K562 (cell line): ENCODE data around the gene DUSP9. TPM values are rescaled to one million over a fixed set of nuclear protein-coding genes. Genes with fewer than 3 reads are reported as not detected.

Experiments
- ATAC-seq: fragments of 200-7000 bp; cut with Tn5 transposase; 3 replicates; pipeline ENCODE4 v1.9.1; 2020; ENCODE audit warnings: moderate library complexity
- BruUV-seq: library from RNA; stranded (reverse); fragments of 400-500 nt; replicated peaks from 2 replicates; lab custom pipeline; 2021; lab: Mats Ljungman, UMichigan
- CTCF ChIA-PET: fragments of 300-600 bp; formaldehyde crosslinking; extraction: SDS; loops from one replicate; lab custom pipeline; 2021; ENCODE audit warnings: low intra/inter-chr PET ratio; lab: Yijun Ruan, JAX
- POLR2A ChIA-PET: fragments of 300-600, 350-650 bp; sonication (Branson Sonifier 250); formaldehyde crosslinking; extraction: SDS; loops from one replicate; lab custom pipeline; 2021; ENCODE audit warnings: antibody characterized with exemption, inconsistent platforms; lab: Yijun Ruan, JAX
- DNase-seq, 4 experiments: peaks; one replicate each; pipeline versions ENCODE4 v3.0.0 to v3.0.0-alpha.2; 2011 to 2018; ENCODE audit warnings: low spot score in 3 of 4, mixed read lengths in 3 of 4; ENCODE audit errors: extremely low read depth in 1 of 4
- FAIRE-seq: peaks from 2 replicates; lab custom pipeline; 2011; peaks lifted over from hg19 to GRCh38; lab: Jason Lieb, UNC
- H2AFZ ChIP-seq: 2 replicates; pipeline ENCODE4 v1.6.0; 2011; ENCODE audit warnings: low read depth, low read length, control low read depth, inconsistent platforms
- H3K27ac ChIP-seq: fragments of 200-600 bp; 3 replicates; pipeline ENCODE4 v1.8.0; 2011; ENCODE audit warnings: low read depth, mild to moderate bottlenecking, control low read depth, inconsistent platforms, low read length, moderate library complexity, mixed read lengths; ENCODE audit errors: extremely low read depth
- H3K27me3 ChIP-seq, 2 experiments: fragments of 300-600 bp in 1 of 2; 2 replicates in 1 of 2; 3 replicates in 1 of 2; pipeline versions ENCODE4 v1.6.0 to v1.8.0; 2011; ENCODE audit warnings: inconsistent platforms in 2 of 2, low read length in 2 of 2, mild to moderate bottlenecking in 1 of 2, mixed read lengths in 1 of 2, moderate library complexity in 1 of 2; ENCODE audit not compliant: control insufficient read depth in 2 of 2, insufficient read depth in 2 of 2
- H3K36me3 ChIP-seq: fragments of 300-600 bp; 3 replicates; pipeline ENCODE4 v1.8.0; 2011; ENCODE audit warnings: mild to moderate bottlenecking, low read length, inconsistent platforms; ENCODE audit not compliant: control insufficient read depth, insufficient read depth
- H3K4me1 ChIP-seq, 2 experiments: fragments of 200-600 bp in 1 of 2; replicated peaks in 1 of 2; 2 replicates in 1 of 2; 3 replicates in 1 of 2; pipeline versions ENCODE4 v1.5.1 to v1.8.0; 2011; ENCODE audit warnings: inconsistent platforms in 2 of 2, low read length in 2 of 2, mild to moderate bottlenecking in 1 of 2, mixed read lengths in 1 of 2, moderate library complexity in 1 of 2; ENCODE audit not compliant: control insufficient read depth in 2 of 2, insufficient read depth in 2 of 2
- H3K4me2 ChIP-seq: 2 replicates; pipeline ENCODE4 v1.6.1; 2011; ENCODE audit warnings: low read length, control low read depth, inconsistent platforms, mixed read lengths; ENCODE audit not compliant: insufficient read depth
- H3K4me3 ChIP-seq: fragments of 200-600 bp; sonication (generic), shearing (Covaris generic); 2 replicates; pipeline ENCODE4 v1.5.1; 2016; ENCODE audit warnings: control low read depth, inconsistent platforms
- H3K79me2 ChIP-seq: fragments of 200-600 bp; 3 replicates; pipeline ENCODE4 v1.8.0; 2011; ENCODE audit warnings: low read length, inconsistent platforms; ENCODE audit not compliant: control insufficient read depth, insufficient read depth
- H3K9ac ChIP-seq, 2 experiments: 2 replicates each; pipeline versions ENCODE4 v1.6.0 to v1.6.1; 2011; ENCODE audit warnings: low read depth in 2 of 2, low read length in 2 of 2, control low read depth in 1 of 2, inconsistent platforms in 1 of 2, mild to moderate bottlenecking in 1 of 2, mixed read lengths in 1 of 2; ENCODE audit not compliant: insufficient read depth in 1 of 2
- H3K9me1 ChIP-seq: one replicate; pipeline ENCODE4 v1.6.0; 2011; ENCODE audit warnings: inconsistent platforms, mild to moderate bottlenecking, low read length, moderate library complexity; ENCODE audit not compliant: control insufficient read depth, insufficient read depth
- H3K9me3 ChIP-seq: replicated peaks from 2 replicates; pipeline ENCODE4 v1.5.1; 2011; ENCODE audit warnings: low read depth, low read length, inconsistent platforms; ENCODE audit not compliant: control insufficient read depth, insufficient read depth
- H4K20me1 ChIP-seq: replicated peaks from 2 replicates; pipeline ENCODE4 v1.6.1; 2011; ENCODE audit warnings: low read length, inconsistent platforms, mixed read lengths; ENCODE audit not compliant: control insufficient read depth, insufficient read depth
- CBX1 ChIP-seq: sonication (generic); IDR thresholded peaks from 2 replicates; pipeline ENCODE4 v1.6.1; 2016; ENCODE audit warnings: antibody characterized with exemption, low read depth, mild to moderate bottlenecking
- E4F1 ChIP-seq: fragments of 250-450 bp; sonication (Bioruptor Pico); IDR thresholded peaks from 2 replicates; pipeline ENCODE4 v1.5.0; 2021; ENCODE audit warnings: mild to moderate bottlenecking, borderline replicate concordance
- ESRRA ChIP-seq: fragments of 450-650 bp; IDR thresholded peaks from 2 replicates; pipeline ENCODE4 v1.6.1; 2014; ENCODE audit warnings: low read depth, mild to moderate bottlenecking, moderate library complexity, borderline replicate concordance
- FOXK1 ChIP-seq: sonication (generic); formaldehyde crosslinking; IDR thresholded peaks from 2 replicates; pipeline ENCODE4 v1.8.0; 2022; ENCODE audit warnings: missing genetic modification reagents, mild to moderate bottlenecking, borderline replicate concordance
- HMGN3 ChIP-seq: IDR thresholded peaks from 2 replicates; pipeline ENCODE4 v1.6.1; 2011; ENCODE audit warnings: borderline replicate concordance, low read depth, mild to moderate bottlenecking, mixed read lengths, low read length; ENCODE audit not compliant: insufficient read length; ENCODE audit errors: extremely low read depth
- IRF1 ChIP-seq: sonication (generic); formaldehyde crosslinking; IDR thresholded peaks from 2 replicates; pipeline ENCODE4 v1.8.0; 2022; ENCODE audit warnings: missing genetic modification reagents, mild to moderate bottlenecking, borderline replicate concordance
- MTA3 ChIP-seq: fragments of 450-650 bp; formaldehyde crosslinking; IDR thresholded peaks from 2 replicates; pipeline ENCODE4 v1.6.1; 2017; ENCODE audit warnings: mild to moderate bottlenecking, borderline replicate concordance
- NFYB ChIP-seq: IDR thresholded peaks from 2 replicates; pipeline ENCODE4 v1.6.1; 2011; ENCODE audit warnings: mild to moderate bottlenecking, moderate library complexity; ENCODE audit not compliant: insufficient read length; ENCODE audit errors: extremely low read depth
- NR2C2 ChIP-seq, 2 experiments: fragments of 200-800 bp in 1 of 2; sonication (Bioruptor generic) in 1 of 2; sonication (generic) in 1 of 2; formaldehyde crosslinking in 1 of 2; IDR thresholded peaks; 2 replicates each; pipeline versions ENCODE4 v1.6.1 to v1.8.0; 2016 to 2022; ENCODE audit warnings: mild to moderate bottlenecking in 1 of 2, missing compliant biosample characterization in 1 of 2, missing genetic modification characterization in 1 of 2, missing genetic modification reagents in 1 of 2
- ZFP36 ChIP-seq: fragments of 150-350 bp; IDR thresholded peaks from 2 replicates; pipeline ENCODE4 v1.6.1; 2018; ENCODE audit warnings: low read length, low read depth; ENCODE audit not compliant: partially characterized antibody
- ZNF121 ChIP-seq: sonication (generic); formaldehyde crosslinking; conservative IDR thresholded peaks from 2 replicates; pipeline ENCODE4 v1.8.0; 2022; ENCODE audit warnings: missing genetic modification reagents
- ZNF134 ChIP-seq: fragments of 250-450 bp; sonication (Bioruptor Pico); conservative IDR thresholded peaks from 2 replicates; pipeline ENCODE4 v1.4.0; 2020
- WGBS: fragments of 100-300 bp; shearing (Covaris generic); methylation state at CpG from one replicate; pipeline ENCODE4 v1.1.6; 2016; ENCODE audit warnings: low coverage, mixed read lengths; ENCODE audit not compliant: insufficient coverage; ENCODE audit errors: missing lambda C conversion rate; 5-methylcytosine and 5-hydroxymethylcytosine counted together
- in situ Hi-C: fragments of 300-500 bp; cut with MboI; formaldehyde crosslinking; loops from 4 replicates; pipeline ENCODE4 v1.15.0; 2018; ENCODE audit warnings: inconsistent platforms, mixed read lengths
- intact Hi-C: fragments of 100-400 bp; cut with micrococcal nuclease; formaldehyde crosslinking; loops from 2 replicates; pipeline ENCODE4 v1.14.2; 2022
- polyA plus RNA-seq, 8 experiments: library from polyadenylated mRNA; depleted of rRNA in 4 of 8; stranded (reverse) in 5 of 8; unstranded in 3 of 8; fragments of >200 nt; fragmentation: Nextera tagmentation in 2 of 8; fragmentation: Illumina TruSeq in 1 of 8; extraction: Ambion mirVana in 2 of 8; extraction: Trizol in 1 of 8; gene quantifications; 2 replicates each; pipeline versions ENCODE4 v1.2.1 to v1.2.3, GENCODE V29; 2011 to 2014; ENCODE audit warnings: inconsistent platforms in 1 of 8, missing spikeins in 1 of 8
- total RNA-seq, 7 experiments: library from RNA; depleted of rRNA in 6 of 7; stranded (reverse); fragments of >200 nt in 6 of 7; fragmentation: Illumina TruSeq in 2 of 7; extraction: Trizol in 2 of 7; gene quantifications; 2 replicates each; pipeline versions ENCODE4 v1.2.1 to v1.2.3, GENCODE V29; 2011 to 2021; ENCODE audit warnings: low replicate concordance in 1 of 7

The DUSP9 gene
- total and polyA plus RNA-seq, 9 of the 15 experiments (the other 6 are each of a cell fraction or from before 2014, with no cell fraction given): 0.11 to 14.1 (median 5.5) TPM

GRCh38 chrX:153628665-153629064 lies 18.3 kb upstream of the DUSP9 start (continued):
- TF ChIP-seq IRF1 (CRISPR knock-in tag): no peak
- no peak for TF ChIP-seq FOXK1 (CRISPR knock-in tag)
- no peak for TF ChIP-seq E4F1
- no peak for TF ChIP-seq ZFP36
- no peak for TF ChIP-seq ESRRA
- no peak for TF ChIP-seq ZNF134
- TF ChIP-seq NR2C2 (CRISPR knock-in tag; IDR thresholded peaks at IDR 0.05): no peak
- no peak for TF ChIP-seq NR2C2 (tag; IDR thresholded peaks at IDR 0.05)

- intact Hi-C loops: no loop called here
- Histone ChIP-seq H3K36me3 (no peaks in the 10 kb centered on the region), H3K4me2 (no peak overlapping the region), H4K20me1 (no peaks in the 10 kb centered on the region), H3K9me3 (no peaks in the 10 kb centered on the region), H3K27me3 (peaks cover 11 to 80% of the 10 kb centered on the region in 2 experiments; a peak in 3 of 5 replicates), H3K9me1 (no peaks in the 10 kb centered on the region), H3K4me1 (peaks cover 0 to 15% of the 10 kb centered on the region in 2 experiments; a peak in 2 of 5 replicates), H3K9ac (no peak overlapping the region), H3K27ac (no peak overlapping the region), H3K79me2 (no peaks in the 10 kb centered on the region), H3K4me3 (no peak overlapping the region), H2AFZ (no peak overlapping the region)
- FAIRE-seq (no peak), DNase-seq (no peak), ATAC-seq (no peak)
- no TSS peak for BruUV-seq
- WGBS: 0% methylated on average over 2 of the region's 2 CpGs
- ChIA-PET POLR2A (interaction anchor here (0.5 to 0.9 kb wide), 3 partner anchors 17 to 699 kb away, joined by 3 to 5 read pairs (median 3); no protein-coding TSS in a partner anchor), CTCF (no interaction called here)
- in situ Hi-C loops: no loop called here
- TF ChIP-seq MTA3 (no peak), HMGN3 (no peak), CBX1 (no peak), NFYB (no peak), ZNF121 (CRISPR knock-in tag) (no peak)
These were observed 15.7 kb upstream of the DUSP9 start for GRCh38 chrX:153631346-153631745.
